MG63 (cell line): ENCODE data around the gene TMEM183A. TPM values are rescaled to one million over a fixed set of nuclear protein-coding genes. Genes with fewer than 3 reads are reported as not detected.

Experiments
- DNase-seq: peaks from one replicate; pipeline ENCODE4 v3.0.0-alpha.2; 2020
- H3K27me3 ChIP-seq: fragments of 250-450 bp; sonication (Bioruptor Pico); 2 replicates; pipeline ENCODE4 v1.5.1; 2020; ENCODE audit warnings: mild to moderate bottlenecking, moderate library complexity
- H3K36me3 ChIP-seq: fragments of 250-450 bp; sonication (Bioruptor Pico); 2 replicates; pipeline ENCODE4 v1.5.1; 2020; ENCODE audit warnings: mild to moderate bottlenecking, moderate library complexity
- H3K4me3 ChIP-seq: fragments of 250-450 bp; sonication (Bioruptor Pico); 2 replicates; pipeline ENCODE4 v1.5.1; 2020; ENCODE audit warnings: mild to moderate bottlenecking, moderate library complexity
- H3K9me3 ChIP-seq: fragments of 250-450 bp; sonication (Bioruptor Pico); 2 replicates; pipeline ENCODE4 v1.5.1; 2020; ENCODE audit warnings: mild to moderate bottlenecking, moderate library complexity
- total RNA-seq: library from RNA; depleted of rRNA; stranded (reverse); fragments of >200 nt; shearing (Covaris generic); gene quantifications from 2 replicates; pipeline ENCODE4 v1.2.3, GENCODE V29; 2014; ENCODE audit warnings: low replicate concordance

The TMEM183A gene
- total RNA-seq, 1 experiment from 2014 or later: 153 TPM

DNA sequence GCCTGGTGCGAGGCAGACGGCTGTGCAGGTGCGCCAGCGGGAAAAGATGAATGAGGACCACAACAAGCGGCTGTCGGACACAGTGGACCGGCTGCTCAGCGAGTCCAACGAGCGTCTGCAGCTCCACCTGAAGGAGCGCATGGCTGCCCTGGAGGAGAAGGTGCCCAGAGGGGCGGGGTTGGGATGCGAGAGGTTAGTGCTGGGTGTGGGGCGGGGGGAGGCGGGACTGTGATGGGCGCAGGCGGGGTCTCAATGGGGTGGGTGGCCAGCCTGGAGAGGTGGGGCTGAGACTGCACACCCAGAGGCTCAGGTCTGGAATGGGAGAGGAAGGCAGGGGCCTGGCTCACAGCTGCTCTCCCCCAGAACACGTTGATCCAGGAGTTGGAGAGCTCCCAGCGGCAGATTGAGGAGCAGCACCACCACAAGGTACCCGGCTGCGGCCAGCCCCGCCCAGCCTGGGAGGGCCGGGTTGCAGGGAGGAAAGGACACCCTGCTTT lies 41.4 kb downstream of the TMEM183A start:
- H3K4me3 ChIP-seq: no peak overlapping the region
- H3K27me3 ChIP-seq: no peaks in the 10 kb centered on the region
- no peak for DNase-seq
- H3K9me3 ChIP-seq: no peaks in the 10 kb centered on the region
- H3K36me3 ChIP-seq: no peaks in the 10 kb centered on the region; the same call in 1 of the 2 replicates

DNA sequence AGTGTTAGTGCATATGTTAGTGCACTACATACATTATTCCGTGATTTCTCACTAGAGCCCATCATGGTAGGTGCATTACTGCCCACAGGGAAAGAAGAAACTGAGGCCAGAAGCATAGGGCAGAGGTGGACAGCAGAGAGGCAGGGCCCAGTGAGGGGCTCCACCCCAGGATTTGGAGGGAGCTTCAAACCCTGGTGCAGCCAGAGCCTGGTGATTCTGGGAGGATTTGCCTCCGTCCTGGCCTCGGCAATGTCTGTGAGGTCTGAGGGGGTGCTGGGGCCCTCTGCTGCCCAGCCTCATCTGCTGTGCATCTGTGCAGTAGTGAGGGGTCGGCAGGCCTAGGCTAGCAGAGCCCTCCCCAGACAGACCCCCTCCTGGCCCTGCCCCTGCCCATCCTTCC lies 41.9 kb downstream of the TMEM183A start:
- Histone ChIP-seq H3K4me3 (no peak overlapping the region), H3K27me3 (no peaks in the 10 kb centered on the region), H3K36me3 (no peaks in the 10 kb centered on the region; the same call in 1 of the 2 replicates), H3K9me3 (no peaks in the 10 kb centered on the region)
- DNase-seq: no peak

DNA sequence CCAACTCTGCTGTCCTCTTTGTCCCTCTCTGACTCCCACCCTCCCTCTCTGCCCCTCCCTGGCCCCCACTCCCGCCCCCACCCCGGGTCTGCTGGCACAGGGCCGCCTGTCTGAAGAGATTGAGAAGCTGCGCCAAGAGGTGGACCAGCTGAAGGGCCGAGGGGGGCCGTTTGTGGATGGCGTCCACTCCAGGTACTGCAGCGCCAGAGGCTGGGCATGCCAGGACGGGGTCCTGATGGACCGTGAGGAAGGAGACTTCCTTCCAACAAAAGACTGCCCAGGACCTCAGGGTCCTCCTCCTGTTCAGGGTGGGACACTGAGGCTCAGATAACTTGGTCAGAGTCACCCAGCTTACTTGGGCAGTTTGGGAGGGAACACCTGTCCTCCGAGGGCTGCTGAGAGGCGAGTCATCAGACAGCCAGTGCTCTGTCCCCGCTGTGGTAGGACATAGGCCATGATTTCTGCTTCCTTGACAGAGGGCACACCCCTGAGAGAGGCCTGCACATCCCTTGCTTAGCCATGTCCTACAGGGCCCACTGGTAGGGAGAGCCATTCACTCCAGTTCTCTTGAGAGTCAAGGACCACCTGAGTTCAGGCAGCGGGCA lies 42.5 kb downstream of the TMEM183A start:
- H3K27me3 ChIP-seq: no peaks in the 10 kb centered on the region
- H3K4me3 ChIP-seq: no peak overlapping the region
- H3K36me3 ChIP-seq: no peaks in the 10 kb centered on the region; the same call in 1 of the 2 replicates
- H3K9me3 ChIP-seq: no peaks in the 10 kb centered on the region
- no peak for DNase-seq

DNA sequence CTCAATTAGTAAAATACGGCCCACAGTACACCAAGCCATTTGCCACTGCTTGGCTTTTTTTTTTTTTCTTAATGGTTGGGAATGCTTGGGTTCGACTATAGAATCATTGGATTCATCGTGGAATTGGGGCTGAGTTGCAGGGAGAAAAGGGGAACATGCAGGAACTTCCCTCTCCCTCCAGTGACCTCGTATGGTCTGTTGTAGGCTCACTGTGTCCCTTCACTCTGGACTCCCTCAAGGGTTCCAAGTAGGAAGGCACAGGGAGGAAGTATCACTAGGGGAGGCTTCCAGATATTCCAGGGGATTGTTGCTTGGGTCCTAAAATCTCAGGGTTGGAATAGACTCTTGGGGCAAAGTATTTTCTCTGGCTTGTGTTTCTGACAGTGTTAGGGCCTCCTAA lies 43.7 kb downstream of the TMEM183A start:
- DNase-seq: no peak
- no peak overlapping the region for H3K4me3 ChIP-seq

DNA sequence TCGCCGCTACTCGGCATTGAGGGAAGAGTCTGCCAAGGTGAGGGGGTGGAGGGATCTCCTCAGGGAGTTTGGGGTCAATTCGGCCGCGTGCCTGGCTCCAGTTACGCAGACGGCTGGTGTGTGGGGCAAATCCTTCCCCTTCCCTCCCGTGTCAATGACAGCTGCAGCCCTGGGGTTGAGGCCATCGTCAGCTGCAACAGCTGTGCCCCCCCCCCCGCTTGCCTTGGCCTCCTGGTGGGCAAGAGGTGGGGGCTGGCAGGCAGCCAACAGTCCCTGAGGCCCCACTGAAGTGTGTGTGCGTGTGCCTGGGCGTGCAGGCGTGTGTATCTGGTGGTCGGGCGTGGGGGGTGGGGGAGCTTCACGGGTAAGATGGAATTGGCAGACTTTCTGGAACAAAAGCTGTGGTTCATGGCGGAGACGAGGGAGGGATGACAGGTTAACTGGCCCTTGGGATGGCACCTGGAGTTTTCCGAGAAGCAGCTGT lies 44.7 kb downstream of the TMEM183A start:
- no peak for DNase-seq
- H3K4me3 ChIP-seq: no peak overlapping the region
- H3K9me3 ChIP-seq: no peaks in the 10 kb centered on the region
- H3K36me3 ChIP-seq: no peaks in the 10 kb centered on the region; the same call in 1 of the 2 replicates
- H3K27me3 ChIP-seq: no peaks in the 10 kb centered on the region

More for the DNA sequence above, 43.7 kb downstream of the TMEM183A start:
- no peaks in the 10 kb centered on the region; the same call in 1 of the 2 replicates for H3K36me3 ChIP-seq
- H3K27me3 ChIP-seq: no peaks in the 10 kb centered on the region
- no peaks in the 10 kb centered on the region for H3K9me3 ChIP-seq

DNA sequence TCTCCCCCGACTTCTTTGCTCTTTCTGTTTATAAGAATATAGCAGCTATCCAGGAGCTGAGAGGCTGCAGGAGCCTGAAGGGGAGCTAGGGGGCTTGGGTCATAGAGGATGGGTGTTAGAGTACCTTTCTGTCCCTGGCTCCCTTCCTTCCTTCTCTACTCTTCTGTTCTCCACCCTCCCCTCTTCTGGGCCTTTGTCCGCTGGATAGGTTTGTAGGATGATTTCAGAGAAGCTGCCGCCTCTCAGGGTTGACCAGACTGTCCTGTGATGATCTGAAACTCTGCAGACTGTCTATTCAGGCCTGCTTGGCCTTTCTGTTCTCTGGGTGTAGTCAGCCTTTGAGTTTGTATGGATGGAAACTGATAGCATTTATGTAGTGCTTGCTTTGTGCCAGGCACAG lies 45.4 kb downstream of the TMEM183A start:
- no peaks in the 10 kb centered on the region; the same call in 1 of the 2 replicates for H3K36me3 ChIP-seq
- no peak overlapping the region for H3K4me3 ChIP-seq
- DNase-seq: no peak
- no peaks in the 10 kb centered on the region for H3K27me3 ChIP-seq
- no peaks in the 10 kb centered on the region for H3K9me3 ChIP-seq

DNA sequence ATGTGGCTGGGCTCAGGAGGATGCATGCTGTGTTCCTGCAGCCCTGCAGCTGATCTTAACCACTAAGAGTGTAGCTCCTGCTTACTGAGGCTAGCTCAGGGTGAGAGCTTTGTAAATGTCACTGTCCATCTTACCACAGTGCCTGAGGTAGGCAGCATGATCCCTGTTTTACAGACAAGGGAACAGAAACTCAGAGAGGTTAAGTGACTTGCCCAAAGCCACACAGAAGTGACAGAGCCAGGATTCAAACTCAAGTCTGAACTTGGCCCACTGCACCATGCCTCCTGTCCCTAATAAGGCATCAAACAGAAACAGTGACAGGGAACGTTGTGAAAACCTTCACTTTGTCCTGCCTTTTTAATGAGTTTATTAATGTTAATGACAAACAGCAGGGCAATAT lies 47.0 kb downstream of the TMEM183A start:
- no peaks in the 10 kb centered on the region for H3K9me3 ChIP-seq
- no peak overlapping the region for H3K4me3 ChIP-seq
- no peak for DNase-seq
- no peaks in the 10 kb centered on the region for H3K36me3 ChIP-seq
- H3K27me3 ChIP-seq: no peaks in the 10 kb centered on the region

DNA sequence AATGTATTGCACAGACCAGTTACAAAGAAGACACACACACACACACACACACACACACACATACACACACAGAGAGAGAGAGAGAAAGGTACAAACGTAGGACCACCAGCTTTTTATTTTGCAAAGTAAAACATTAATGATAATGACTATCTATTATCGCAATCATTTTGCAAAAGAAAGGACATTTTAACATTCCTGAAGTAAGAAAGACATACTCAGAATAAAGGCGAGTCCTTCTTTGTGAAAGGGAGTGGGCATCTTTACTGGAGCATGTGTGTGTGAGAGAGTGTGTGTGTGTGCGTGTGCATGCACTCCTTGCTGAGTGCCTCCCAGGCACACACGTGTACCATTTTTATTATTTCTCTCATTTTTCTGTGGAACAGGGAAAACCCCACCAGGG lies 47.5 kb downstream of the TMEM183A start:
- Histone ChIP-seq H3K4me3 (no peak overlapping the region), H3K27me3 (no peaks in the 10 kb centered on the region), H3K36me3 (no peaks in the 10 kb centered on the region), H3K9me3 (no peaks in the 10 kb centered on the region)
- no peak for DNase-seq

DNA sequence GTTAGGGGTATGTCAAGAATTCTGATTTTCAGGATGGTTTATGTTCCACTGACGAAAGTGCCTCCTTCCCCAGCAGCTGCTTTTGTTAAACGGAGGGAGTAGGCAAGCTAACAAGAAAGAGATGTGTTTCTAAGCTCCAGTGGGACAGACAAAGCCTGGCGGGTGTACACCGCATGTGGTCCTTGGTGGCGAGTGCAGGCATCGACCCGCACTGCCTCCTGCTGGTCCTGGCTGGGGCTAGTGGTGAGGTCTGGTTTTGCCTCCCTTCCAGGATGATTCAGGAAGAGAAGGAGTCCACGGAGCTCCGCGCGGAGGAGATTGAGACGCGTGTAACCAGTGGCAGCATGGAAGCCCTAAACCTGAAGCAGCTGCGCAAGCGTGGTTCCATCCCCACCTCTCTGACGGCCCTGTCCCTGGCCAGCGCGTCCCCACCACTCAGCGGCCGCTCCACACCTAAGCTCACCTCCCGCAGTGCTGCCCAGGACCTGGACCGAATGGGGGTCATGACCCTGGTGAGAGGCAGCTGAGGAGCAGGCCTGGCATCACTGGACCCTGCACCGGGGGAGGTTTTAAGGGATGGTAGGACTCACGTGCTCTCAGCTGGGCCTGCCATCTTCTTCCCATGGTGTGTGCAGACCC lies 48.1 kb downstream of the TMEM183A start:
- Histone ChIP-seq H3K27me3 (no peaks in the 10 kb centered on the region), H3K4me3 (no peak overlapping the region), H3K9me3 (no peaks in the 10 kb centered on the region), H3K36me3 (no peaks in the 10 kb centered on the region)
- no peak for DNase-seq

DNA sequence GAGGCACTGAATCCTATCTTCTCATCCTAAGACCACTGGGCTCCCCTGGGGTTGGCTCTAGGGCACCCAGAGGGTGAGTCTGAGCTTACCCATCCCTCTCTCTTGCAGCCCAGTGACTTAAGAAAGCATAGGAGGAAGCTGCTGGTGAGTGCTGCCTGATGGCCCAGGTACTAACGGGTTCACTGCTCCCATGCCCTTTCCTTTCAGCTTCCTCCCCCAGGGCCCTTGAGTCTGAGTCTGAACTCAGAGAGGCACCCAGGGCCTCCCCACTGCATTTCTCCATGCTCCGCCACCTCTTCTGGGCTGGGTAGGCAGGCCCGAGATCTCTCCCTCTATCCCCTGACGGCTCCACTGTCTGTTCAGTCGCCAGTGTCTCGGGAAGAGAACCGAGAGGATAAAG lies 48.8 kb downstream of the TMEM183A start:
- H3K36me3 ChIP-seq: no peaks in the 10 kb centered on the region
- no peaks in the 10 kb centered on the region for H3K27me3 ChIP-seq
- H3K4me3 ChIP-seq: no peak overlapping the region
- DNase-seq: no peak
- no peaks in the 10 kb centered on the region for H3K9me3 ChIP-seq

DNA sequence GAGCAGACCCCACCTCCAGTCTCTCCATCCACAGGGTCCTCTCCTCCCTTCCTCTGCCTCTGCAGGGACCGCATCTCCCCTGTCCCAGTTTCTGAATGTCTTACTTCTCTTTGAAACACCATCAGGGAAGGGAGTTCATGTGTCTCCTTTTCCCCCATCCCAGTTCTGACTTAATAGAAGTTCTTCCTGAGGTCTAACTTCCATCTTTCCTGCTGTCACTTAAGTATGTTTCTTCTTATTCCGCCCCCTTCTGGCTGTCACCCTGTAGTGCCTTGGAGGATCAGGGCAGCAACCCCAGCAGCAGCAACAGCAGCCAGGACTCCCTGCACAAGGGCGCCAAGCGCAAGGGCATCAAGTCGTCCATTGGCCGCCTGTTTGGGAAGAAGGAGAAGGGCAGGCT lies 49.3 kb downstream of the TMEM183A start:
- Histone ChIP-seq H3K4me3 (no peak overlapping the region), H3K9me3 (no peaks in the 10 kb centered on the region), H3K36me3 (no peaks in the 10 kb centered on the region), H3K27me3 (no peaks in the 10 kb centered on the region)
- DNase-seq: no peak

DNA sequence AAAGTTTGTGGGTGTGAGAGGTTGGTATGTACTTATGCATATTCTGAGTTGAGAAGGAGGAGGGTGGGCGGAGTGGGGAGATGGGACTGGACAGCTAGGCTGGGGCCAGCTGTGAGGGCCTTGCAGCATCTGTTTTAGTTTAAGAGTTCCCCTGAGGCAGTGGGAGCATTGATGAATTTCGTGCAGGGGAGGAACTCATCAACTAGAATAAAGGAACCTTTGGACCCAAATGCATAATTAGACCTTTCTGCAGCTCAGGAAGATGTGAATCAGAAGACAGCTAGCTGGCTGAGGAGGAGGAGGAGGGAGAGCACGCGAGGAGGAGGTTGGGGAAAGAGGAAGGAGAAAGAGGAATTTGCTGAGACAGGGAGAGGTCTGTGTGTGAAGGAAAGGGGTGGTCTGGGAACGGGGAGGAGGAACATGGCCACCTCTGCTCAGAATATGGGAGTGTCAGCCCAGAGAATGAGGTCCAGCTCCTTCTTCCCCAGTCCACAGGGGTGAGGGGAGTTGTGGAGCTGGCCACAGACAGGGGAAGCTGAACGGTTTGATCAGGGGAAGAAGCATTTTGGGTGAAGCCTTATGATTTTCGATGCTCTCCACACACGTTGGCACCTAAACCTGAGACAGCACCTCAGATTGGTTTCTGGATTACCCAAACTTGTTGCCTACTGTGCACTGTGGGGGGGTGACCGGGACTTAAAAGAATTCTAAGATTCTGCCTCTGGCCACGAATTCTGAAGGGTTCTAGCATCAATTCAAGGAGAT lies 50.9 kb downstream of the TMEM183A start:
- Histone ChIP-seq H3K4me3 (no peak overlapping the region), H3K9me3 (no peaks in the 10 kb centered on the region), H3K36me3 (no peaks in the 10 kb centered on the region), H3K27me3 (no peaks in the 10 kb centered on the region)
- no peak for DNase-seq

DNA sequence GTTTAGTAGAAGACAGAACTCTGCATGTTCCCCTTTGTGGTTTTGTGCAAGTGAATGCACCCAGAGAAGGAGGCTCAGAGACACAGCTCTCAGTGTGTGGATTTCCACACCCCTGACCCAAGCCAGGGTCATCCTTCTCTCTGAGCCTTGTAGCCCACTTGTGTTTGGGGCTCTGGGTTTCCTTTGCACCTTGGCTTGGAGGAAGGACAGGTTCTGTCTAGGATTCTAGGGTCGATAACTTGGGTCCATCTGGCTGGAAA lies 51.4 kb downstream of the TMEM183A start:
- DNase-seq: no peak
- no peaks in the 10 kb centered on the region for H3K9me3 ChIP-seq
- H3K27me3 ChIP-seq: no peaks in the 10 kb centered on the region
- H3K4me3 ChIP-seq: no peak overlapping the region
- no peaks in the 10 kb centered on the region for H3K36me3 ChIP-seq

DNA sequence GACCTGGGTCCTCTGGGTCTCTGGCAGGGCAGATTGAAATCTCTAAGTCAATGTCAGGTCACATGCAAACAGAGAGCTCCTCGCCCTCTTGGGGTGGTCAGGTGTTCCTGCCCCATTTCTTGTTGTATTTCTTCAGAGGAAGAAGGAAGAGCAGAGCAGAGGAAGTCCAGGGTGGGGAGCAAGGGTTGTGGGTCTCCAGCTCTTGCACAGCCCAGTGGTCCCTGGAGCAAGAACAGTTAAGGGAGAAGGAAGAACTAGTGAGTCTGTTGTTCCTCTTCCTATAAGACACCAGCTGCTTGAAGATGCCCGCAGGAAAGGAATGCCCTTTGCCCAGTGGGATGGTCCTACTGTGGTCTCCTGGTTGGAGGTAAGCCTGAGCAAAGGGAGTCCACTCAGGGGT lies 52.3 kb downstream of the TMEM183A start:
- Histone ChIP-seq H3K36me3 (no peaks in the 10 kb centered on the region), H3K4me3 (no peak overlapping the region), H3K27me3 (no peaks in the 10 kb centered on the region), H3K9me3 (no peaks in the 10 kb centered on the region)
- no peak for DNase-seq

DNA sequence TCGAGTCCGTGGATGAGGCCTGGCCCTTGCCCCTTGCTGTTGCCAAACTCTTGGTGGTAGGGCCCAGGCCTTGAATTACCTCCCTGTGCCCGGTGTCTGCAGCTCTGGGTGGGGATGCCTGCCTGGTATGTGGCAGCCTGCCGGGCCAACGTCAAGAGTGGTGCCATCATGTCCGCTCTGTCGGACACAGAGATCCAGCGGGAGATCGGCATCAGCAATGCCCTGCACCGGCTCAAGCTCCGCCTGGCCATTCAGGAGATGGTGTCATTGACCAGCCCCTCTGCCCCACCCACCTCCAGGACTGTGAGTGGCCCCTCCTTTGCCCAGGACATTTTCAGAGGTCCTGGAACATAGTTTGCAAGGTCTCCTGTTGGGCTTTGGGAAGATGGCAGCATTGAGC lies 52.9 kb downstream of the TMEM183A start:
- H3K9me3 ChIP-seq: no peaks in the 10 kb centered on the region
- no peaks in the 10 kb centered on the region for H3K36me3 ChIP-seq
- H3K27me3 ChIP-seq: no peaks in the 10 kb centered on the region
- H3K4me3 ChIP-seq: no peak overlapping the region
- DNase-seq: no peak

DNA sequence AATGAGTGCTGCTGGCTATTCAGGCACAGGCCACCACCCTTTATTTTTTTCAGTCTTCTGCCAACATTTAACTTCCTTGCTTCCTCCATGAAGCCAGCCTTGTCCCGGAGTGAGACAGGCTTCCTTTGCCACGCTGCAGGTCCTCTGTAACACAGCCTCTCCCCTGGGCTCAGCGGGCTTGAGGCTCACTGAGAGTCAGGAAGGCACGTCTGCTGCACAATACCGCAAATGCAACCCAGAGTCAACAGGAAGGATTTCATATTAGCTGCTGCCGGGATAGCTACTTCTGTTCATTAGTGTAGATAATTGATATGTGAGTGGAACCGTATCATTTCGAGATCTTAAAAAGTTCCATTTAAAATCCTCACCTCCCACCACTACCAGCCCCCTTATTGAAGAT lies 56.1 kb downstream of the TMEM183A start:
- Histone ChIP-seq H3K9me3 (no peaks in the 10 kb centered on the region), H3K4me3 (no peak overlapping the region), H3K36me3 (no peaks in the 10 kb centered on the region), H3K27me3 (no peaks in the 10 kb centered on the region)
- DNase-seq: no peak

DNA sequence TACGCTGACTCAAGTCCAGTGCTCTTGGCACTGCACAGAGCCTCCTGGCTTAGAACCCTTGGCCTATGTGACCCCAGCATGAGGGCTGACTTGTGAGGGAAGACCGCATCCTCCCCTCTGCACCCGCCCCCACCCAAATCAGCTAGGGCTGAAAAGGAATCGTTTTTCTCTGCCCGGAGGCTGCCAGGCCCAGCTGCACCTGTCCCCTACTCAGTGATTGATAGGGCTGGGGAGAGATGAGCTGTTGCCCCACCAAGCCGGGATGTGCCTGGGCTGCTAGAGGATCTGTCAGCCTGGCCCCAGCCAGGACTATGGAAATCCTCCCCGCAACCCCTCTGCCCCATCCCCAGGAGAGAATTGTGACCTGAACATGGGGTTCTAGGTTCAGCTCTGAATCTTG lies 58.0 kb downstream of the TMEM183A start:
- no peaks in the 10 kb centered on the region for H3K36me3 ChIP-seq
- no peak overlapping the region for H3K4me3 ChIP-seq
- DNase-seq: no peak
- no peaks in the 10 kb centered on the region for H3K9me3 ChIP-seq
- H3K27me3 ChIP-seq: no peaks in the 10 kb centered on the region

DNA sequence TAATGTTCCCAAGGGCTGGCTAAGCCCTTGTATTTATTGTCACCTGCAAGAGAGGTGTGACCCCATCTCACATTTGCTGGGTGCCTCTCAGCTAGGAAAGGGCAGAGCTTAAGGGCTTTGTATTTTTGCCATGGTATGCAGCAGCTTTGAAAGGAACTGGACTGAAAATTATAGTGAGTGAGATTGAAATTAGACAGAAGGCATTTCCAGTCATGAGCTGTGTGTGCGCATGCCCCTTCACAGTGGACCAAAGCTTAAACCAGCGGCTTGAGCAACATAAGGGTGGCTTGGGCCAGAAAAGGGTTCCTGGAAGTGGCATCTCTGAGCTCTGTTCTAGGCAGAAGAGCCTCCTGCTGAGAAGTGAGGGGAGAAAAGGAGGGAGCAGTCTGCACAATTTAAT lies 58.8 kb downstream of the TMEM183A start:
- no peaks in the 10 kb centered on the region for H3K9me3 ChIP-seq
- H3K36me3 ChIP-seq: no peaks in the 10 kb centered on the region
- no peak overlapping the region for H3K4me3 ChIP-seq
- H3K27me3 ChIP-seq: no peaks in the 10 kb centered on the region
- DNase-seq: no peak
